ENCODE measurements around the gene FSIP1.

DNA sequence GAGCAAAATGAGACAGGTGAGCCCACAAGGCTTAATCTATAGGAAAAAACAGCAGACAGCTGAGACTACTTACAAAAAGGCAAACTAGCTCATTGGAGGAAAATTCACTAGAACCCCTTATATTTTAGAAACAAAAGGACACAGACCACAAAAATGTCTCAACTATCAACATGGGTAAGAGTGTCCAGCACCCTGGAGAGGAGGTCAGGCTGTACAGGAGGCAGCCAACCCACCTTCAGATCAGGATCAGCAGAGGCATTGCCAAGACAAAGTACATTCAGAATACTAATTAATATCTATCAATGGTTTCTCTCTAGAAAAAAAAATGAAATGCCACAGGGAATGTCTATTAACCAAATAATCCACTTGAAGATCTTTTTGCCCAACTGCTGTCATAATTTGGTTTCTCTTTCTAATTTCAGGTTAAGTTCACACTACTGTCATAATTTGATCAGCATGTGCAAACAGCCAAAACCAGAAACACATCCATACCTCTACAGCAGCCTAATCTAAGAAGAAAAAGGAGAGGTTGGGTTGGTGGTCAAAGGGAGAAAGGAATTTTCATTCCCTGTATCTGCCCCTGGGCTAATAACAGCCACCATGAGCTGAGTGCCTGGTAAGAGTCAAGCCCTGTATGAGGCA is 227.8 kb downstream of the FSIP1 start:
- no peak for TF ChIP-seq CTCF (IDR thresholded peaks at IDR 0.05; ENCODE audit: low read length)
- TF ChIP-seq EZH2 (IDR thresholded peaks at IDR 0.05; ENCODE audit: borderline replicate concordance, low read length), result no peak
